HL-60 (cell line): ENCODE results near the gene ARPC5.

Source experiments
- DNase-seq, 2 experiments: peaks; one replicate each; pipeline ENCODE4 v3.0.0-alpha.2; 2010 to 2020; ENCODE audit warnings: low read depth in 1 of 2, low spot score in 1 of 2
- H3K27ac ChIP-seq: fragments of 250-450 bp; sonication (Bioruptor Pico); replicated peaks from 2 replicates; pipeline ENCODE4 v1.5.1; 2020; ENCODE audit warnings: mild to moderate bottlenecking, moderate library complexity
- H3K27me3 ChIP-seq: fragments of 250-450 bp; sonication (Bioruptor Pico); 2 replicates; pipeline ENCODE4 v1.5.1; 2021; ENCODE audit warnings: mild to moderate bottlenecking, moderate library complexity; ENCODE audit not compliant: insufficient read depth, poor library complexity, severe bottlenecking
- H3K4me3 ChIP-seq: replicated peaks from 2 replicates; pipeline ENCODE4 v1.5.1; 2011; ENCODE audit warnings: mild to moderate bottlenecking, control low read depth, low read length; ENCODE audit not compliant: insufficient read depth
- CTCF ChIP-seq: IDR thresholded peaks from one replicate; pipeline ENCODE4 v1.5.1; 2011; ENCODE audit warnings: low read length, control low read depth, inconsistent platforms; ENCODE audit not compliant: insufficient read depth
- GABPA ChIP-seq: IDR thresholded peaks from 2 replicates; pipeline ENCODE4 v1.6.1; 2012; ENCODE audit warnings: low read depth
- POLR2AphosphoS5 ChIP-seq: IDR thresholded peaks from 2 replicates; pipeline ENCODE4 v1.6.1; 2012; ENCODE audit warnings: low read depth
- REST ChIP-seq: IDR thresholded peaks from 2 replicates; pipeline ENCODE4 v1.6.1; 2012; ENCODE audit warnings: low read depth; ENCODE audit not compliant: insufficient replicate concordance
- SPI1 ChIP-seq: IDR thresholded peaks from 2 replicates; pipeline ENCODE4 v1.6.1; 2012; ENCODE audit warnings: low read depth, mild to moderate bottlenecking, borderline replicate concordance

The ARPC5 gene

GRCh38 chr1:183622884-183623785, 12.4 kb downstream of the ARPC5 start:
- peak; percentile 69 for TF ChIP-seq CTCF
- TF ChIP-seq POLR2AphosphoS5: no peak
- no peak for TF ChIP-seq SPI1
- TF ChIP-seq GABPA: no peak
- no peak for TF ChIP-seq REST
- peak in 1 of 2 experiments; percentile 71 for DNase-seq
- no peak overlapping the region for H3K27ac ChIP-seq

GRCh38 chr1:183622013-183622412, 13.6 kb downstream of the ARPC5 start:
- H3K4me3 ChIP-seq: no peak overlapping the region
- no peaks in the 10 kb centered on the region for H3K27me3 ChIP-seq
- no peak overlapping the region for H3K27ac ChIP-seq
- DNase-seq: no peak
- TF ChIP-seq SPI1 (peak; percentile 77), REST (no peak), CTCF (no peak)

More at GRCh38 chr1:183622884-183623785, 12.4 kb downstream of the ARPC5 start:
- no peaks in the 10 kb centered on the region for H3K27me3 ChIP-seq
- H3K4me3 ChIP-seq: no peak overlapping the region

GRCh38 chr1:183620311-183620710, 15.3 kb downstream of the ARPC5 start:
- TF ChIP-seq CTCF (no peak), REST (no peak), GABPA (no peak), POLR2AphosphoS5 (no peak), SPI1 (no peak)
- Histone ChIP-seq H3K4me3 (no peak overlapping the region), H3K27me3 (no peaks in the 10 kb centered on the region), H3K27ac (no peak overlapping the region)
- DNase-seq: no peak
